Esophagus muscularis mucosa (tissue), 4 donors: ENCODE measurements around the gene RELCH. TPM values are rescaled to one million over a fixed set of nuclear protein-coding genes. Genes with fewer than 3 reads are reported as not detected.
A peak's percentile ranks its signal among the peaks of the same experiment; 100 is the strongest.

Experiments
- DNase-seq: peaks from one replicate; pipeline ENCODE4 v3.0.0-alpha.2; 2017; ENCODE audit errors: extremely low spot score
- H3K27ac ChIP-seq, 4 donors: fragments of 200-600 bp; sonication (generic); replicated peaks in 1 of 4; 1 replicate in 3 of 4; 2 replicates in 1 of 4; pipeline ENCODE4 v1.5.1; 2016 to 2019; ENCODE audit warnings: mild to moderate bottlenecking in 1 of 4
- H3K27me3 ChIP-seq, 4 donors: fragments of 200-600 bp; sonication (generic); one replicate each; pipeline versions ENCODE4 v1.5.1 to v1.6.0; 2016 to 2019
- H3K36me3 ChIP-seq, 4 donors: fragments of 200-600 bp; sonication (generic); one replicate each; pipeline ENCODE4 v1.5.1; 2016 to 2019
- H3K4me1 ChIP-seq, 4 donors: fragments of 200-600 bp; sonication (generic); one replicate each; pipeline ENCODE4 v1.5.1; 2016 to 2019
- H3K4me3 ChIP-seq, 4 donors: fragments of 200-600 bp; sonication (generic); 1 replicate in 2 of 4; 2 replicates in 2 of 4; pipeline ENCODE4 v1.5.1; 2016 to 2019; ENCODE audit warnings: mild to moderate bottlenecking in 4 of 4, moderate library complexity in 1 of 4
- H3K9me3 ChIP-seq, 4 donors: fragments of 200-600 bp; sonication (generic); 1 replicate in 3 of 4; 2 replicates in 1 of 4; pipeline ENCODE4 v1.5.1; 2016 to 2019
- EP300 ChIP-seq: sonication (generic); formaldehyde crosslinking; IDR thresholded peaks from one replicate; pipeline ENCODE4 v1.6.1; 2017; ENCODE audit warnings: antibody characterized with exemption
- POLR2A ChIP-seq: fragments of 450-650 bp; IDR thresholded peaks from one replicate; pipeline ENCODE4 v1.6.1; 2017; ENCODE audit warnings: antibody characterized with exemption, moderate library complexity, mild to moderate bottlenecking, low read depth
- POLR2AphosphoS5 ChIP-seq, 2 donors: sonication (generic); formaldehyde crosslinking; IDR thresholded peaks; one replicate each; pipeline ENCODE4 v1.6.1; 2017; ENCODE audit warnings: antibody characterized with exemption in 2 of 2
- WGBS: methylation state at CpG from one replicate; pipeline ENCODE4 v1.1.5; 2018; 5-methylcytosine and 5-hydroxymethylcytosine counted together
- intact Hi-C: fragments of 100-400 bp; cut with DNase I; formaldehyde crosslinking; loops from one replicate; pipeline ENCODE4 v1.15.1; 2023
- total RNA-seq, 4 donors: library from RNA; depleted of rRNA; stranded (reverse); fragments of >200 nt; gene quantifications; one replicate each; pipeline versions ENCODE4 v1.1.0 to v1.2.1, GENCODE V29; 2016
- TF ChIP-seq, protein P1 (sequence below), 3 experiments: fragments of 200-600 bp in 2 of 3; fragments of 450-650 bp in 1 of 3; sonication (generic) in 2 of 3; IDR thresholded peaks; one replicate each; pipeline ENCODE4 v1.5.1; 2017 to 2019; ENCODE audit warnings: antibody characterized with exemption in 3 of 3, mild to moderate bottlenecking in 2 of 3, moderate library complexity in 1 of 3

Gene RELCH
- total RNA-seq, 4 donors from 2014 or later = 15.9 to 17.9 (median 17.5) TPM

- intact Hi-C loops = no loop called here
- 88% methylated on average over 3 of the region's 3 CpGs for WGBS
- Histone ChIP-seq H3K27ac (no peak overlapping the region), H3K9me3 (no peaks in the 10 kb centered on the region), H3K36me3 (no peaks in the 10 kb centered on the region), H3K27me3 (no peaks in the 10 kb centered on the region), H3K4me1 (no peaks in the 10 kb centered on the region), H3K4me3 (no peak overlapping the region)
- TF ChIP-seq, protein P1, sequence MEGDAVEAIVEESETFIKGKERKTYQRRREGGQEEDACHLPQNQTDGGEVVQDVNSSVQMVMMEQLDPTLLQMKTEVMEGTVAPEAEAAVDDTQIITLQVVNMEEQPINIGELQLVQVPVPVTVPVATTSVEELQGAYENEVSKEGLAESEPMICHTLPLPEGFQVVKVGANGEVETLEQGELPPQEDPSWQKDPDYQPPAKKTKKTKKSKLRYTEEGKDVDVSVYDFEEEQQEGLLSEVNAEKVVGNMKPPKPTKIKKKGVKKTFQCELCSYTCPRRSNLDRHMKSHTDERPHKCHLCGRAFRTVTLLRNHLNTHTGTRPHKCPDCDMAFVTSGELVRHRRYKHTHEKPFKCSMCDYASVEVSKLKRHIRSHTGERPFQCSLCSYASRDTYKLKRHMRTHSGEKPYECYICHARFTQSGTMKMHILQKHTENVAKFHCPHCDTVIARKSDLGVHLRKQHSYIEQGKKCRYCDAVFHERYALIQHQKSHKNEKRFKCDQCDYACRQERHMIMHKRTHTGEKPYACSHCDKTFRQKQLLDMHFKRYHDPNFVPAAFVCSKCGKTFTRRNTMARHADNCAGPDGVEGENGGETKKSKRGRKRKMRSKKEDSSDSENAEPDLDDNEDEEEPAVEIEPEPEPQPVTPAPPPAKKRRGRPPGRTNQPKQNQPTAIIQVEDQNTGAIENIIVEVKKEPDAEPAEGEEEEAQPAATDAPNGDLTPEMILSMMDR (IDR thresholded peaks at IDR 0.05) = no peak
- TF ChIP-seq EP300 = no peak
- DNase-seq = no peak
Measured at GRCh38 chr18:62175521-62175920, 11.5 kb upstream of the RELCH start.

- 80% methylated on average over 3 of the region's 3 CpGs for WGBS
Measured at GRCh38 chr18:62177271-62177670, 9.8 kb upstream of the RELCH start.

DNA sequence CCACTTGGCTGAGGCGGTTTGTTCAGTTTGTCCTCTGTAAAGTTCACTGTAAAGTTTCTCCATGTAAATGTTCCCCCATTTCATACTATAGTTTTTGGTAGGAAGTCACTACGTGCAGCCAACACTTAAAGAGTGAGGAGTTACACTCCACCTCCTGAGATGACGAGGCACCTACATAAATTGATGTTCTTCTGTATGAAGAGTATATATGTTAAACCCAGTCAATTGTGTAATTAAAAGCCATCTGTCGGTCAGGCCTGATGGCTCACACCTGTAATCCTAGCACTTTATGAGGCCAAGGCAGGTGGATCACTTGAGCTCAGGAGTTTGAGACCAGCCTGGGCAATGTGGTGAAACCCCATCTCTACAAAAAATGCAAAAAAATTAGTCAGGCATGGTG, 7.8 kb upstream of the RELCH start:
- intact Hi-C loops = no loop called here
- Histone ChIP-seq H3K27ac (no peak overlapping the region), H3K4me1 (peaks cover 0 to 6% (median 0%) of the 10 kb centered on the region in 4 donors), H3K9me3 (no peaks in the 10 kb centered on the region), H3K36me3 (no peaks in the 10 kb centered on the region), H3K27me3 (no peaks in the 10 kb centered on the region), H3K4me3 (no peak overlapping the region)
- no peak for TF ChIP-seq POLR2A
- no peak for TF ChIP-seq EP300
- TF ChIP-seq, protein P1 (IDR thresholded peaks at IDR 0.05) = no peak
- TF ChIP-seq POLR2AphosphoS5 (IDR thresholded peaks at IDR 0.05) = no peak
- WGBS = 96% methylated on average over 4 of the region's 4 CpGs
- DNase-seq = no peak

More at GRCh38 chr18:62177271-62177670, 9.8 kb upstream of the RELCH start:
- Histone ChIP-seq H3K36me3 (no peaks in the 10 kb centered on the region), H3K27me3 (no peaks in the 10 kb centered on the region), H3K4me3 (no peak overlapping the region), H3K27ac (no peak overlapping the region), H3K4me1 (no peaks in the 10 kb centered on the region), H3K9me3 (no peaks in the 10 kb centered on the region)
- TF ChIP-seq, protein P1 (IDR thresholded peaks at IDR 0.05) = no peak
- no peak for TF ChIP-seq EP300
- TF ChIP-seq POLR2AphosphoS5 (IDR thresholded peaks at IDR 0.05) = no peak
- TF ChIP-seq POLR2A = no peak
- DNase-seq = no peak
- intact Hi-C loops = no loop called here

DNA sequence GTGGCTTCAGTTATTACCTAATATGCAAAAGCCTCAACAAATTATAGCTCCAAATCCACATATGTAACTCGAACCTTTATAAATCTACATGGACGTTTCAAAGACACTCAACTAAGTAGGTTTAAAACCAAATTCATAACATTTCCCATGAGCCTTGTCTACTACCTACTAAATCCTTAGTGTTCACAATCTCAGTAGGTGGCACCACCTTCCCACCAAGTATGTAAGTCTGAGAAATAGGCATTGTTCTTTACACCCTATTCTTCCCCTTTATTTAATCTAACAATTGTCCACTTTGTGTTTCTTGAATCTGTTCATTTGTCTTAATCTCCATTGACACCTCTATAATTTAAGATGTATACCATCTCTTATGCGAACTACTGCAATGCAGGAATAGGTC, 4.8 kb upstream of the RELCH start:
- intact Hi-C loops = loop anchor here (10.0 kb wide), 2 partner anchors 403 to 1243 kb away; partner anchors contain the start of gene VPS4B
- Histone ChIP-seq H3K9me3 (no peaks in the 10 kb centered on the region), H3K27me3 (no peaks in the 10 kb centered on the region), H3K4me3 (no peak overlapping the region), H3K27ac (no peak overlapping the region), H3K36me3 (no peaks in the 10 kb centered on the region), H3K4me1 (peaks cover 8 to 22% (median 15%) of the 10 kb centered on the region in 4 donors)
- 74% methylated on average over 3 of the region's 3 CpGs for WGBS
- no peak for TF ChIP-seq POLR2A
- no peak for TF ChIP-seq POLR2AphosphoS5 (IDR thresholded peaks at IDR 0.05)
- TF ChIP-seq, protein P1 (IDR thresholded peaks at IDR 0.05) = no peak
- TF ChIP-seq EP300 = no peak
- DNase-seq = no peak

- Histone ChIP-seq H3K27ac (no peak overlapping the region), H3K27me3 (no peaks in the 10 kb centered on the region), H3K4me1 (peaks cover 14 to 32% (median 24%) of the 10 kb centered on the region in 4 donors), H3K36me3 (no peaks in the 10 kb centered on the region), H3K4me3 (no peak overlapping the region), H3K9me3 (no peaks in the 10 kb centered on the region)
- intact Hi-C loops = loop anchor here (10.0 kb wide), 2 partner anchors 401 to 1241 kb away; partner anchors contain the start of gene VPS4B
- no peak for DNase-seq
- WGBS = 4% methylated on average over 2 of the region's 2 CpGs
- TF ChIP-seq, protein P1 (IDR thresholded peaks at IDR 0.05) = peak; percentile 88 to 98 (median 95)
- no peak for TF ChIP-seq POLR2A
Measured at GRCh38 chr18:62183578-62184195, 3.4 kb upstream of the RELCH start.
